Liver (tissue), 9 donors: ENCODE measurements around the gene MUC15. TPM values are rescaled to one million over a fixed set of nuclear protein-coding genes. Genes with fewer than 3 reads are reported as not detected.

Experiments used
- DNase-seq: peaks from one replicate; pipeline ENCODE4 v3.0.0-alpha.2; 2017; ENCODE audit warnings: low spot score
- H3K27ac ChIP-seq, 2 donors: one replicate each; pipeline ENCODE4 v1.7.0; 2013; ENCODE audit warnings: inconsistent platforms in 2 of 2, low read length in 2 of 2, control low read depth in 1 of 2, low read depth in 1 of 2, mild to moderate bottlenecking in 1 of 2
- H3K27me3 ChIP-seq, 4 donors: one replicate each; pipeline versions ENCODE4 v1.6.1 to v1.7.0; 2013; ENCODE audit warnings: low read length in 3 of 4, inconsistent platforms in 1 of 4, mild to moderate bottlenecking in 1 of 4, moderate library complexity in 1 of 4; ENCODE audit not compliant: control insufficient read depth in 4 of 4, insufficient read depth in 4 of 4
- H3K36me3 ChIP-seq, 4 donors: one replicate each; pipeline versions ENCODE4 v1.6.1 to v1.7.0; 2013; ENCODE audit warnings: low read length in 3 of 4, mild to moderate bottlenecking in 3 of 4, low read depth in 1 of 4, moderate library complexity in 1 of 4; ENCODE audit not compliant: control insufficient read depth in 4 of 4, insufficient read depth in 3 of 4
- H3K4me1 ChIP-seq, 4 donors: one replicate each; pipeline versions ENCODE4 v1.6.1 to v1.7.0; 2013; ENCODE audit warnings: low read length in 3 of 4, mild to moderate bottlenecking in 3 of 4, moderate library complexity in 1 of 4; ENCODE audit not compliant: control insufficient read depth in 4 of 4, insufficient read depth in 4 of 4
- H3K4me3 ChIP-seq, 3 donors: one replicate each; pipeline versions ENCODE4 v1.6.1 to v1.7.0; 2013; ENCODE audit warnings: low read length in 3 of 3, control low read depth in 1 of 3, low read depth in 1 of 3, mild to moderate bottlenecking in 1 of 3
- H3K9ac ChIP-seq, 2 donors: one replicate each; pipeline ENCODE4 v1.7.0; 2013; ENCODE audit warnings: low read length in 2 of 2, mild to moderate bottlenecking in 2 of 2, moderate library complexity in 2 of 2, control low read depth in 1 of 2, low read depth in 1 of 2
- H3K9me3 ChIP-seq, 4 donors: one replicate each; pipeline versions ENCODE4 v1.6.1 to v1.7.0; 2013; ENCODE audit warnings: low read length in 3 of 4; ENCODE audit not compliant: control insufficient read depth in 4 of 4
- EGR1 ChIP-seq, 2 donors: IDR thresholded peaks; 2 replicates each; pipeline ENCODE4 v1.6.1; 2016 to 2018; ENCODE audit warnings: antibody characterized with exemption in 2 of 2, low read depth in 2 of 2
- FOXA1 ChIP-seq: IDR thresholded peaks from 2 replicates; pipeline ENCODE4 v1.6.1; 2016; ENCODE audit warnings: antibody characterized with exemption
- FOXA2 ChIP-seq: IDR thresholded peaks from 2 replicates; pipeline ENCODE4 v1.6.1; 2016; ENCODE audit warnings: antibody characterized with exemption
- GABPA ChIP-seq, 2 donors: IDR thresholded peaks in 1 of 2; conservative IDR thresholded peaks in 1 of 2; 2 replicates each; pipeline ENCODE4 v1.6.1; 2016; ENCODE audit warnings: antibody characterized with exemption in 2 of 2, mild to moderate bottlenecking in 1 of 2, moderate library complexity in 1 of 2
- HNF4A ChIP-seq, 2 donors: conservative IDR thresholded peaks; 2 replicates each; pipeline ENCODE4 v1.6.1; 2016; ENCODE audit warnings: antibody characterized with exemption in 2 of 2, mild to moderate bottlenecking in 2 of 2
- HNF4G ChIP-seq: IDR thresholded peaks from 2 replicates; pipeline ENCODE4 v1.6.1; 2016; ENCODE audit warnings: antibody characterized with exemption
- JUND ChIP-seq, 2 donors: IDR thresholded peaks; 2 replicates each; pipeline ENCODE4 v1.6.1; 2016; ENCODE audit warnings: antibody characterized with exemption in 2 of 2
- NR2F2 ChIP-seq: IDR thresholded peaks from 2 replicates; pipeline ENCODE4 v1.6.1; 2016; ENCODE audit warnings: antibody characterized with exemption
- RAD21 ChIP-seq, 2 donors: IDR thresholded peaks; 2 replicates each; pipeline ENCODE4 v1.6.1; 2016; ENCODE audit warnings: antibody characterized with exemption in 2 of 2, mild to moderate bottlenecking in 2 of 2
- RXRA ChIP-seq, 2 donors: IDR thresholded peaks; 2 replicates each; pipeline ENCODE4 v1.6.1; 2017 to 2018; ENCODE audit warnings: antibody characterized with exemption in 2 of 2, mild to moderate bottlenecking in 1 of 2
- SP1 ChIP-seq: IDR thresholded peaks from 2 replicates; pipeline ENCODE4 v1.6.1; 2018; ENCODE audit warnings: antibody characterized with exemption, mild to moderate bottlenecking
- TAF1 ChIP-seq: conservative IDR thresholded peaks from 2 replicates; pipeline ENCODE4 v1.6.1; 2016; ENCODE audit warnings: antibody characterized with exemption, mild to moderate bottlenecking
- YY1 ChIP-seq: IDR thresholded peaks from 2 replicates; pipeline ENCODE4 v1.6.1; 2016; ENCODE audit warnings: antibody characterized with exemption, mild to moderate bottlenecking
- WGBS: extraction: QIAGEN DNeasy Blood & Tissue Kit; methylation state at CpG from one replicate; pipeline ENCODE4 v1.1.7; 2013; 5-methylcytosine and 5-hydroxymethylcytosine counted together
- polyA plus RNA-seq, 2 donors: library from polyadenylated mRNA; stranded (reverse) in 1 of 2; unstranded in 1 of 2; fragments of 200-250 nt in 1 of 2; fragments of >200 nt in 1 of 2; fragmentation: Nextera tagmentation in 1 of 2; extraction: Ambion mirVana in 1 of 2; gene quantifications; one replicate each; pipeline versions ENCODE4 v1.2.1 to v1.2.3, GENCODE V29; 2013 to 2015
- total RNA-seq, 2 donors: library from RNA; depleted of rRNA; stranded (reverse); fragments of >200 nt; gene quantifications; one replicate each; pipeline ENCODE4 v1.2.3, GENCODE V29; 2014
- TF ChIP-seq, protein P1 (sequence below): IDR thresholded peaks from 2 replicates; pipeline ENCODE4 v1.6.1; 2016; ENCODE audit warnings: antibody characterized with exemption
- TF ChIP-seq, protein P2 (sequence below): IDR thresholded peaks from 2 replicates; pipeline ENCODE4 v1.6.1; 2016; ENCODE audit warnings: antibody characterized with exemption
- TF ChIP-seq, protein P3 (sequence below): IDR thresholded peaks from 2 replicates; pipeline ENCODE4 v1.6.1; 2016; ENCODE audit warnings: antibody characterized with exemption, mild to moderate bottlenecking
- TF ChIP-seq, protein P4 (sequence below): fragments of 150-350 bp; IDR thresholded peaks from 2 replicates; pipeline ENCODE4 v1.5.1; 2017; ENCODE audit warnings: improper control_type of control experiment, low read depth, low read length; ENCODE audit not compliant: missing input control
- TF ChIP-seq, protein P5 (sequence below): IDR thresholded peaks from 2 replicates; pipeline ENCODE4 v1.6.1; 2016; ENCODE audit warnings: antibody characterized with exemption
- donor health status: healthy.
- donor health status: healthy.
- donor health status: healthy.
- donor health status: healthy.
- donor health status: healthy.

MUC15 gene
- total and polyA plus RNA-seq, 4 donors, result not detected

DNA sequence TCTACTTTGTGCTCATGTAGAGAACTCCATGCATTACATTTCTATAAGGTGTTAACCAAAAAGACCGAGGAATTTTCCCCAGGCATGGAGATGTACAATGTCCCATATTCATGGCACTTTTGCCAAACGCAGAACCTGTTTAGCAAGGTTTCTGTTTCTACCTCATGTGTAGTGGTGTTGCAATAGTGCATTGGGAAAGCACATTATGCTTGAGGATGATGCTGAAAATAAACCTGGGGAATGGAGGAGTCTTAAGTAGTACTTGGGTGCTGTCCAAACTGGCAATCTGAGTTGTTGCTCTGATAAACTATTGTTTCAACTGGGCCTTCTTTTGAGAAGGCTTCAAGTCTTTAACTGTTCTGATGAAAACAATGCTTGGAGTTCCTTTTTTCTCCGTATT lies 11.5 kb upstream of the MUC15 start:
- TF ChIP-seq FOXA2 (no peak), SP1 (no peak), HNF4A (conservative IDR thresholded peaks at IDR 0.05) (no peak), EGR1 (IDR thresholded peaks at IDR 0.05; ENCODE audit: low read depth in 2 of 2) (no peak), TAF1 (no peak), HNF4G (no peak), RXRA (IDR thresholded peaks at IDR 0.05) (no peak), NR2F2 (no peak), GABPA (IDR thresholded peaks at IDR 0.05 in 1 of 2, conservative IDR thresholded peaks at IDR 0.05 in 1 of 2) (no peak), FOXA1 (no peak), RAD21 (IDR thresholded peaks at IDR 0.05) (no peak), JUND (IDR thresholded peaks at IDR 0.05) (no peak), YY1 (no peak)
- TF ChIP-seq, protein P1, sequence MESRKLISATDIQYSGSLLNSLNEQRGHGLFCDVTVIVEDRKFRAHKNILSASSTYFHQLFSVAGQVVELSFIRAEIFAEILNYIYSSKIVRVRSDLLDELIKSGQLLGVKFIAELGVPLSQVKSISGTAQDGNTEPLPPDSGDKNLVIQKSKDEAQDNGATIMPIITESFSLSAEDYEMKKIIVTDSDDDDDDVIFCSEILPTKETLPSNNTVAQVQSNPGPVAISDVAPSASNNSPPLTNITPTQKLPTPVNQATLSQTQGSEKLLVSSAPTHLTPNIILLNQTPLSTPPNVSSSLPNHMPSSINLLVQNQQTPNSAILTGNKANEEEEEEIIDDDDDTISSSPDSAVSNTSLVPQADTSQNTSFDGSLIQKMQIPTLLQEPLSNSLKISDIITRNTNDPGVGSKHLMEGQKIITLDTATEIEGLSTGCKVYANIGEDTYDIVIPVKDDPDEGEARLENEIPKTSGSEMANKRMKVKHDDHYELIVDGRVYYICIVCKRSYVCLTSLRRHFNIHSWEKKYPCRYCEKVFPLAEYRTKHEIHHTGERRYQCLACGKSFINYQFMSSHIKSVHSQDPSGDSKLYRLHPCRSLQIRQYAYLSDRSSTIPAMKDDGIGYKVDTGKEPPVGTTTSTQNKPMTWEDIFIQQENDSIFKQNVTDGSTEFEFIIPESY, result no peak
- TF ChIP-seq, protein P2, sequence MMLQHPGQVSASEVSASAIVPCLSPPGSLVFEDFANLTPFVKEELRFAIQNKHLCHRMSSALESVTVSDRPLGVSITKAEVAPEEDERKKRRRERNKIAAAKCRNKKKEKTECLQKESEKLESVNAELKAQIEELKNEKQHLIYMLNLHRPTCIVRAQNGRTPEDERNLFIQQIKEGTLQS, result no peak
- TF ChIP-seq, protein P3, sequence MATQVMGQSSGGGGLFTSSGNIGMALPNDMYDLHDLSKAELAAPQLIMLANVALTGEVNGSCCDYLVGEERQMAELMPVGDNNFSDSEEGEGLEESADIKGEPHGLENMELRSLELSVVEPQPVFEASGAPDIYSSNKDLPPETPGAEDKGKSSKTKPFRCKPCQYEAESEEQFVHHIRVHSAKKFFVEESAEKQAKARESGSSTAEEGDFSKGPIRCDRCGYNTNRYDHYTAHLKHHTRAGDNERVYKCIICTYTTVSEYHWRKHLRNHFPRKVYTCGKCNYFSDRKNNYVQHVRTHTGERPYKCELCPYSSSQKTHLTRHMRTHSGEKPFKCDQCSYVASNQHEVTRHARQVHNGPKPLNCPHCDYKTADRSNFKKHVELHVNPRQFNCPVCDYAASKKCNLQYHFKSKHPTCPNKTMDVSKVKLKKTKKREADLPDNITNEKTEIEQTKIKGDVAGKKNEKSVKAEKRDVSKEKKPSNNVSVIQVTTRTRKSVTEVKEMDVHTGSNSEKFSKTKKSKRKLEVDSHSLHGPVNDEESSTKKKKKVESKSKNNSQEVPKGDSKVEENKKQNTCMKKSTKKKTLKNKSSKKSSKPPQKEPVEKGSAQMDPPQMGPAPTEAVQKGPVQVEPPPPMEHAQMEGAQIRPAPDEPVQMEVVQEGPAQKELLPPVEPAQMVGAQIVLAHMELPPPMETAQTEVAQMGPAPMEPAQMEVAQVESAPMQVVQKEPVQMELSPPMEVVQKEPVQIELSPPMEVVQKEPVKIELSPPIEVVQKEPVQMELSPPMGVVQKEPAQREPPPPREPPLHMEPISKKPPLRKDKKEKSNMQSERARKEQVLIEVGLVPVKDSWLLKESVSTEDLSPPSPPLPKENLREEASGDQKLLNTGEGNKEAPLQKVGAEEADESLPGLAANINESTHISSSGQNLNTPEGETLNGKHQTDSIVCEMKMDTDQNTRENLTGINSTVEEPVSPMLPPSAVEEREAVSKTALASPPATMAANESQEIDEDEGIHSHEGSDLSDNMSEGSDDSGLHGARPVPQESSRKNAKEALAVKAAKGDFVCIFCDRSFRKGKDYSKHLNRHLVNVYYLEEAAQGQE, result no peak
- TF ChIP-seq, protein P4, sequence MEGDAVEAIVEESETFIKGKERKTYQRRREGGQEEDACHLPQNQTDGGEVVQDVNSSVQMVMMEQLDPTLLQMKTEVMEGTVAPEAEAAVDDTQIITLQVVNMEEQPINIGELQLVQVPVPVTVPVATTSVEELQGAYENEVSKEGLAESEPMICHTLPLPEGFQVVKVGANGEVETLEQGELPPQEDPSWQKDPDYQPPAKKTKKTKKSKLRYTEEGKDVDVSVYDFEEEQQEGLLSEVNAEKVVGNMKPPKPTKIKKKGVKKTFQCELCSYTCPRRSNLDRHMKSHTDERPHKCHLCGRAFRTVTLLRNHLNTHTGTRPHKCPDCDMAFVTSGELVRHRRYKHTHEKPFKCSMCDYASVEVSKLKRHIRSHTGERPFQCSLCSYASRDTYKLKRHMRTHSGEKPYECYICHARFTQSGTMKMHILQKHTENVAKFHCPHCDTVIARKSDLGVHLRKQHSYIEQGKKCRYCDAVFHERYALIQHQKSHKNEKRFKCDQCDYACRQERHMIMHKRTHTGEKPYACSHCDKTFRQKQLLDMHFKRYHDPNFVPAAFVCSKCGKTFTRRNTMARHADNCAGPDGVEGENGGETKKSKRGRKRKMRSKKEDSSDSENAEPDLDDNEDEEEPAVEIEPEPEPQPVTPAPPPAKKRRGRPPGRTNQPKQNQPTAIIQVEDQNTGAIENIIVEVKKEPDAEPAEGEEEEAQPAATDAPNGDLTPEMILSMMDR, result no peak
- TF ChIP-seq, protein P5, sequence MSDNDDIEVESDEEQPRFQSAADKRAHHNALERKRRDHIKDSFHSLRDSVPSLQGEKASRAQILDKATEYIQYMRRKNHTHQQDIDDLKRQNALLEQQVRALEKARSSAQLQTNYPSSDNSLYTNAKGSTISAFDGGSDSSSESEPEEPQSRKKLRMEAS, result no peak
- Histone ChIP-seq H3K4me3 (no peak overlapping the region), H3K36me3 (no peaks in the 10 kb centered on the region), H3K9ac (no peak overlapping the region), H3K27ac (no peak overlapping the region), H3K9me3 (no peaks in the 10 kb centered on the region), H3K4me1 (no peaks in the 10 kb centered on the region), H3K27me3 (peaks cover 0 to 8% (median 0%) of the 10 kb centered on the region in 4 donors)
- DNase-seq, result no peak
- 73% methylated on average over 3 of the region's 3 CpGs for WGBS
